Stomach (tissue), 4 donors: ENCODE data around the gene USP46.

ENCODE experiments used
- EP300 ChIP-seq: sonication (generic); formaldehyde crosslinking; IDR thresholded peaks from one replicate; pipeline ENCODE4 v1.6.1; 2017; ENCODE audit warnings: antibody characterized with exemption
- POLR2A ChIP-seq, 4 donors: fragments of 450-650 bp; IDR thresholded peaks; one replicate each; pipeline ENCODE4 v1.6.1; 2016; ENCODE audit warnings: antibody characterized with exemption in 4 of 4, control low read depth in 2 of 4, mild to moderate bottlenecking in 1 of 4, moderate library complexity in 1 of 4
- POLR2AphosphoS5 ChIP-seq, 3 donors: sonication (generic); formaldehyde crosslinking; IDR thresholded peaks; one replicate each; pipeline ENCODE4 v1.6.1; 2016; ENCODE audit warnings: antibody characterized with exemption in 3 of 3
- TF ChIP-seq, protein P1 (sequence below), 7 experiments: fragments of 450-650 bp in 4 of 7; fragments of 200-600 bp in 3 of 7; sonication (generic) in 3 of 7; IDR thresholded peaks; one replicate each; pipeline ENCODE4 v1.5.1; 2016 to 2019; ENCODE audit warnings: antibody characterized with exemption in 7 of 7, control low read depth in 2 of 7, mild to moderate bottlenecking in 1 of 7

DNA sequence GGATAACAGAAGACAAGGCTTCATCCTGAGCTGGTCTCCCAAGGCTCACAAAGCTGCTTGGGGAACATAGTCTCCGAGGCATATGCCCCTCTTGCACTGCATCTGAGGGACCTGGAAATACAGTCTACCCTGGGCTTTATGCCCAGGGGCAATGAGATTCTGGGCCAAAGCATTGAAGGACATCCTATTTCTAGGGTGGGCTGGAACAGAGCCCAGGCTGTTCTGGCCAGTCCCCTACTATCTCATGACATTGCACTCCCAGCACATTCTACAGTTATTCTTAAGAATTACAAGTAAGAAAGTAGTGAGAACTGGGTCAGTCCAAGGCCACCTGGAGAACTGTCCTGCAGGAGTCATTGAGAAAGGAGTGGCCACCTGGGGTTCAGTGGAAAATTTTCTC is 107.6 kb downstream of the USP46 start:
- TF ChIP-seq POLR2A (IDR thresholded peaks at IDR 0.05) (no peak), EP300 (no peak), POLR2AphosphoS5 (IDR thresholded peaks at IDR 0.05) (no peak)
- TF ChIP-seq, protein P1, sequence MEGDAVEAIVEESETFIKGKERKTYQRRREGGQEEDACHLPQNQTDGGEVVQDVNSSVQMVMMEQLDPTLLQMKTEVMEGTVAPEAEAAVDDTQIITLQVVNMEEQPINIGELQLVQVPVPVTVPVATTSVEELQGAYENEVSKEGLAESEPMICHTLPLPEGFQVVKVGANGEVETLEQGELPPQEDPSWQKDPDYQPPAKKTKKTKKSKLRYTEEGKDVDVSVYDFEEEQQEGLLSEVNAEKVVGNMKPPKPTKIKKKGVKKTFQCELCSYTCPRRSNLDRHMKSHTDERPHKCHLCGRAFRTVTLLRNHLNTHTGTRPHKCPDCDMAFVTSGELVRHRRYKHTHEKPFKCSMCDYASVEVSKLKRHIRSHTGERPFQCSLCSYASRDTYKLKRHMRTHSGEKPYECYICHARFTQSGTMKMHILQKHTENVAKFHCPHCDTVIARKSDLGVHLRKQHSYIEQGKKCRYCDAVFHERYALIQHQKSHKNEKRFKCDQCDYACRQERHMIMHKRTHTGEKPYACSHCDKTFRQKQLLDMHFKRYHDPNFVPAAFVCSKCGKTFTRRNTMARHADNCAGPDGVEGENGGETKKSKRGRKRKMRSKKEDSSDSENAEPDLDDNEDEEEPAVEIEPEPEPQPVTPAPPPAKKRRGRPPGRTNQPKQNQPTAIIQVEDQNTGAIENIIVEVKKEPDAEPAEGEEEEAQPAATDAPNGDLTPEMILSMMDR (IDR thresholded peaks at IDR 0.05) = no peak
